GM19438 (cell line): Measurements from ENCODE around the gene GOLGA7B.
A peak's percentile ranks its signal among the peaks of the same experiment; 100 is the strongest.

Source experiments
- ATAC-seq: cut with Tn5 transposase; IDR thresholded peaks from one replicate; pipeline ENCODE4 v1.9.1; 2021; ENCODE audit warnings: low read depth; ENCODE audit not compliant: unreplicated experiment

GOLGA7B gene

DNA sequence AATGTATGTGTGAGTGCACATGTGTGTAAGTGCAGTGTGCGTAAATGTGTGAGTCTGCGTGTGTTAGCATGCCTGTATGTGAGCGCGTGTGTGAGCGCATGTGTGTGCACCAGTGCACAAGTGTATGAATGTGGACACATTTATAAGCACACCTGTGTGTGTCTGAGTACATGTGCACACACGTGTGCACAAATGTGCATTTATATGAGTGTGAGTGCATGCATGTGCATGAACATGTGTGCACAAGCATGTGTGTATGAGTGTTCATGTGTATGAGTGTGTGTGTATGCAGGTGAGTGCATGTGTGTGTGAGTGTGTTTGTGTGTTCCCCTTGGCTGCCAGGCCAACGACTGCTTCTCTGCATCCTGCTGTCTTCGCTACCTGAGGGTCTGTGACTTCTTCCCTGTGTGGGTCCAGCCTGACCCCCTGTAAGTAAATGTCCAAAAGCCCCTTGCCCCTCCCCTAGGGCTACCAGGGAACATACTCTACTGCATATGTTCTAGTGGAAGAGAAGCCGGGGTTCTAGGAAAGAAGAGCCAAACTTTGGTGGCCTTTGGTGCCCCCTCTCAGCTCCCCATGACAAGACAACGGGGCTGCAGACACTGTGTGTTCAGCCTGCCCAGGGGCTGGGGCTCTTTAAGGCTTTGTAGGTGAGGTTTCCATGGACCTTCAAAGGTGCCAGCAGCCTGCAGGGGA lies 17.0 kb downstream of the GOLGA7B start:
- no peak for ATAC-seq

GRCh38 chr10:97867220-97867800 lies 17.7 kb downstream of the GOLGA7B start:
- no peak for ATAC-seq

DNA sequence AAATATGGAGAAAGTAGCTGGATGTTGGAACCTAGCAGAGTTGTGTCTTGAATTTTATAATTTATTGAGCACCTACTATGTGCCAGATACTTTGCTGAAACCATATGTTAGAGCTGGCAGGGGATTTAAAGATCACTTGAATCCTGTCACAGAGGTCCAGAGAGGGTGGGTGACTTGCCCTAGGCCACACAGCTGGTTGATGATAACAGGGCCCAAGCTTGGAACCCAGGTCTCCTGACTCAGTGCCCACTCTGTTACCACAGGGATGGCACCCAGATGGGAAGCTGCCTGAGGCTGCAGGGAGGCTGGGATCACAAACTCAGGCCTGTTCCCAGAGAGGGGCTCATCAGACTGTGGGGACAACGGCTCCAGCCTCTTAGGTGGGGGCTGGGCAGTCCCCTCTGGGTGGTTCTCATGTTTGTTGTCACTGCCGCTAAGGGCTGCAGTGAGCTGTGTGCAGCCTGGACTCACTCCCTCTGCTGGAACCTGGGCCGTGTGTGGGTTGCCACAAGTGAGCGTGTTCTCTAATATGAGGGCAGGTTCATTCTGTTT lies 18.6 kb downstream of the GOLGA7B start:
- no peak for ATAC-seq

DNA sequence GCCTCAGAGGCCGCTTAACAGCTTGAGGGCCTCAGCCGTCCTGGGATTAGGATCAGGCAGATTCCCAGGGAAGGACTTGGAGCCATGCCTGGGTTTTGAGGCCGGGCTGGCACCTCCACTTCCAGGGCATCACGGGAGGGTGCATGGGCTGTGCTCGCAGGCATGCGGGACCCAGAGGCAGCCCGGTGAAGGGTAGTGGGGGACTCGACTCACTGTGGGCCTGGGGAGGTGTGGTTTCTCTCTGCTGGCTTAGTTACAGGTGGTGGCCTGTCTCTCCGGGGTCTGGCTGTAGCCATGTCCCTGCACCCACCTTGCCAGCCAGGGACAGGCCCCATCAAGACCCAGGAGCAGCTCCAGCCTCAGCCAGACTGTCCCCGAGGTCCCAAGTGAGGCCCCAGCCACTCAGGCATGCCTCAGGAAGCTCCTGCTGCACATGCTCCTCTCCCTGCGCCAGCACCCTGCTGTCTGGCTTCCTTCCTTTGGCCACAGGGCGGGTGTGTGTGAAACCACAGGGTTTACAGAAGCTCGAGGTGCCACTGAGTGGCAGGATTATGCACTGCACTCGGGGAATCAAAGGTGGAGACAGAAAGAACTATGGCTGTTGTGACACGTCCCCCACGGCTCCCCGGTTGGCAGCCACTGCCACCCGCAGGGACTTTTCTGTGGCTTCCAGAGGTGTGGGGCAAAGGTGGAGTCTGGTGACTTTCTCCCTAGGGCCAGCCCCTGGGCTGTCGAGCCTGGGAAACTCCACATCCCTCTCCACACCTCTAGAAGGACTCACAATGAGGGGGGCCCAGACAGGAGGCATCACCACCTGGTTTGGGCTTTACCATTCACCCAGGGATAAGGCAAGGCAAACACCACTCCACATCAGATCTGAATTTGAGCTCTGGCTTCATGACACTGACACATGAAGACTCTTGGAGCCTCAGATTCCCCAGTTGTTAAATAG lies 19.7 kb downstream of the GOLGA7B start:
- ATAC-seq = peak; percentile 94

- ATAC-seq = no peak
These were observed 21.3 kb downstream of the GOLGA7B start for GRCh38 chr10:97870990-97871389.

- no peak for ATAC-seq
These were observed 23.9 kb downstream of the GOLGA7B start for GRCh38 chr10:97873569-97873968.

- no peak for ATAC-seq
These were observed 24.7 kb downstream of the GOLGA7B start for GRCh38 chr10:97874332-97874731.

- ATAC-seq = no peak
These were observed 25.7 kb downstream of the GOLGA7B start for GRCh38 chr10:97875391-97875790.

DNA sequence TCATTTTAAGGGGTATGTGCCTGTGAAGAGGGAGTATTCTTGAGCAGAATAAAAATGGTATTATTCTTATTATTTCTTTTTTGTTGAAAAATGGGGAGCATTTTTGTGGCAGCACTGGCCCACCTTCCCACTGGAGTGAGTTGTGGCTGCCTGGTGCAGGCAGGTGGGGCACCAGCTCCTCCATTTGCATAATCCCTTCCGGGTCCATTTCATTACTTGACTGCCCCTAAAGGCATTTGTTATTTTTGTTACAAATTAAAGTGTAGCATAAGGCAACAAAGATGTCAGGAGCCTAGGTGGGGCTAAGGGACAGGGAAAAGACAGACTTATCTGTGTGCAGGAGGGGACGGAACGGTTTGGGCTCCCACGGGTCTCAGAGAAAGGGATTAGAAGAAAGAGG lies 26.8 kb downstream of the GOLGA7B start:
- ATAC-seq = no peak

DNA sequence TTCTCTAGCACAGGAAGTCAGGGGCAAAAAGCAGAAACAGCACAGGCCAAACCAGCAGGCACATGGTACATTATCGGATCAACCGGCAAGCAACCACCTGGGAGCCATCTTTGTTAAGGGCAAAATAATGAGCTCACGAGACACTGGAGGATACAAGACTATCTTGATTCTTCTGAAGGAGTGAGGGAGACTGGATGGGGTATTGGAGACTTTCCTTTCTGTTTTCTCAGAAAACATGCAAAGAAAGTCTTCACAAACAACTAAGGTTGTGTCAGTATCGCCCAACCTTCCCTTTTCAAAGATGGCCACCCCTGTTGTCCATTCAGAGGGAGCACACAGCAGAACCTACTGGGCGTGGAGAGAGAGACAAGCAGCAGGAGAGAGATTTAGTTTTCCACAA lies 29.6 kb downstream of the GOLGA7B start:
- ATAC-seq = no peak

DNA sequence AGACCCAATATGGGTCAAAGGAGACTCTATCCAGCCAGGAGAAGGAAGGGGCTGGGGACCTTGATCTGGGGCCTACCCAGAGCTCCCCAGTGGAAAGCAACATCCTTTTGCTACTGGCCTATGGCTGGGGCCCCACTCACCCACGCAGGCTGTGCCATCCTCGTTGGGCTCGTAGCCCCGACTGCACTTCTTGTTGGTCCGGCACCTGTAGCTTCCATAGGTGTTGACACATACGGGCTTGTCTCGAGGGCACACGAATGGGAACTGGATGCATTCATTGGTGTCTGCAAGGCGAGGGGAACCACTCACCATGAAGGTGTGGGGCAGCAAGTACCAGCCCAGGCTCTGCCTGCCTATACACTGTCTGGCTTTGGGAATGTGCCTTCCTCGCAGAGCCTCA lies 30.5 kb downstream of the GOLGA7B start:
- ATAC-seq = no peak

- no peak for ATAC-seq
These were observed 32.8 kb downstream of the GOLGA7B start for GRCh38 chr10:97882142-97883091.

GRCh38 chr10:97883092-97883485 lies 33.4 kb downstream of the GOLGA7B start:
- no peak for ATAC-seq

DNA sequence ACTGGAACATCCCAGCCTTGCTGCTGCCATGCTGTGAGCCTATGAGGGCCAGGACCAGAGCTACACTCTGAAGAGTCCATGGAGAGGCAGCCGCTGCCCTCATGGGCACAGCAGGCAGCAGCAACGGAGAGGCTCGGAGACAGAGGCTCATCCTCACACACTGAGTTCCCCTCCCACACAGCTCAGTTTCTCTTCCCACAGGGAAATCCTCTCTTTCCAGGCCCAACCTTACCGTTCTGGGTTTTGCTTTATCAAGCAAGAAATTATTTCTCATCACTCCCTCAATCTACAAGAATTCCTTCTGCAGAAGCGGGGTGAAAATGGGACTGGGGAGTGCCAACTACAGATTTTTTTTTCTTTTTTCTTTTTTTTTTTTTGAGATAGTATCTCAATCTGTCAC lies 36.6 kb downstream of the GOLGA7B start:
- no peak for ATAC-seq

DNA sequence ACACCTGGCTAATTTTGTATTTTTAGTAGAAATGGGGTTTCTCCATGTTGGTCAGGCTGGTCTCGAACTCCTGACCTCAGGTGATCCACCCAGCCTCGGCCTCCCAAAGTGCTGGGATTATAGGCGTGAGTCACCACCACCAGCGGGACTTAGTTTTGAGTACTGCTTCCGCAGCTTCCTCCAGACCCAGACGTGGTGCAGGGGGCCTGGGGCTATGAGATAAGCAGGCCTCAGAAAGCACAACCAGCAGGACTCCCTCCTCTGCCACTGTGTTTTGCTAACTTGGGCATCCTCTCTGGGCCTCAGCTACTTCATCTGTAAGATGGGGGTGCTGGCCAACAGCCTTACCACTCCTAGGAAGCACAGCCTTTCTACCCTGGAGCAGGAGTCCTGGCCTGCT lies 37.8 kb downstream of the GOLGA7B start:
- ATAC-seq = no peak

DNA sequence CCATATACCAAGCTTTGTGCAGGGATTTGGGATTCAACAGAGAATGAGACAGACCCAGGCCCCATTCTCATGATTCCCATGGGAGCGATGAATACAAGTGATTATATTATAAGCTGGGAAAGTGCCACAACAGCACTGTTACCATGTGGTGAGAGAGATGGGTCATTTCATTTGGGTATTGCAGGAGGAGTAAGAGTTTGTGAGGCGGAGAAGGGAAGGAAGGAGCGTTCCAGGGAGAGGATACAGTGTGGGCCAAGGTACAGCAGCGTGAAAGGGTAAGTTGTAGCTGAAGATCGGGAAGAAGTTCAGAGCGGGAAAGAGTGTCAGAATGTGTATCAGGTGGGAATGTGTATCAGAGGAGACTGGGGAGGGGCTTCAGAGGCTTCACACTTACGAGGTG lies 38.5 kb downstream of the GOLGA7B start:
- no peak for ATAC-seq

DNA sequence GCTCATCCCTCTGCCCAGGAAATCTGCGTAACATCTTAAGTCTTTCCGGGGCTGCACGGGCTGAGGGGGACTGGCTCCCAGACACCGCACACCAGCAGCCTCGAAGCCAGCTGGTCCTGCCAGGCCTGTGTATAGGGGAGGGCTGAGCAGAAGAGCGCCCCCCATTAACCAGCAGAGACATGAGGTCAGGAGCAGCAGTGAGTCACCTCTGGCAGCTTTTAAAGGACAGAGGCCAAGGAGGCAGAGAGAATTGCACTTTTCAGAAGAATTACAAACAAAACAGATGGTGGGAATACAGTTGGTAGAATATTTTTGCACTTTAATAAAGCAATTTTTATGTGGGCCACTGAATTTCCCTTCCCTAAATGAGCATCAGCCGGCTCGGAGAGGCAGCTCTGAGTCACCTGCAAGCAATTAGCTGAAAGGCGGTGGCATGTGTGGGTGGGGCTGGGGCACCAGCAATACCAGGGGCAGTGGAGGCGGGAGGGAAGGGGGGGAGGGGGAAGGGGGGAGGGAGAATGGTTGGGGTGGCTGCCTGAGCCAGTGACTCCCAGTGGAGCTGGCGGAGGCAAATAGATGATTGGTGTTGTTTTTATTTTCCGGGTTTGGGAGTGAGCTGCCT lies 39.1 kb downstream of the GOLGA7B start:
- ATAC-seq = no peak

- ATAC-seq = no peak
These were observed 40.0 kb downstream of the GOLGA7B start for GRCh38 chr10:97889461-97890265.
